Endothelial cell of umbilical vein (primary cell): ENCODE data around the gene CENPU. TPM values are rescaled to one million over a fixed set of nuclear protein-coding genes. Genes with fewer than 3 reads are reported as not detected.

Experiments
- BruUV-seq: library from RNA; stranded (reverse); fragments of 400-500 nt; replicated peaks from 2 replicates; lab custom pipeline; 2021; lab: Mats Ljungman, UMichigan
- CTCF ChIA-PET: fragments of 300-600, 350-600 bp; sonication (Branson Sonifier 250); formaldehyde crosslinking; loops from one replicate; lab custom pipeline; 2021; ENCODE audit warnings: antibody characterized with exemption, inconsistent platforms; lab: Charles Lee
- POLR2A ChIA-PET: fragments of 300-600, 350-600 bp; sonication (Branson Sonifier 250); formaldehyde crosslinking; loops from one replicate; lab custom pipeline; 2021; ENCODE audit warnings: antibody characterized with exemption, inconsistent platforms; lab: Charles Lee
- DNase-seq: peaks from one replicate; pipeline ENCODE4 v3.0.0-alpha.2; 2011; ENCODE audit warnings: low read depth, low spot score
- FAIRE-seq: peaks from 2 replicates; lab custom pipeline; 2011; peaks lifted over from hg19 to GRCh38; lab: Jason Lieb, UNC
- H2AFZ ChIP-seq: 2 replicates; pipeline ENCODE4 v1.6.0; 2012; ENCODE audit warnings: low read depth, low read length, control low read depth, inconsistent platforms
- H3K27ac ChIP-seq: 2 replicates; pipeline ENCODE4 v1.5.1; 2011; ENCODE audit warnings: low read depth, mild to moderate bottlenecking, control low read depth, low read length, moderate library complexity; ENCODE audit not compliant: insufficient read depth
- H3K27me3 ChIP-seq, 2 experiments: 2 replicates each; pipeline versions ENCODE4 v1.6.0 to v1.6.1; 2011; ENCODE audit warnings: low read length in 2 of 2, mixed read lengths in 1 of 2; ENCODE audit not compliant: control insufficient read depth in 2 of 2, insufficient read depth in 2 of 2
- H3K36me3 ChIP-seq, 2 experiments: 2 replicates in 1 of 2; 3 replicates in 1 of 2; pipeline ENCODE4 v1.5.1; 2011; ENCODE audit warnings: low read length in 2 of 2, mild to moderate bottlenecking in 1 of 2, moderate library complexity in 1 of 2; ENCODE audit not compliant: control insufficient read depth in 2 of 2, insufficient read depth in 2 of 2; ENCODE audit errors: extremely low read depth in 1 of 2
- H3K4me1 ChIP-seq: 3 replicates; pipeline ENCODE4 v1.5.1; 2011; ENCODE audit warnings: mild to moderate bottlenecking, low read length; ENCODE audit not compliant: control insufficient read depth, insufficient read depth; ENCODE audit errors: extremely low read depth
- H3K4me2 ChIP-seq: 2 replicates; pipeline ENCODE4 v1.6.1; 2011; ENCODE audit warnings: low read length, control low read depth, mixed read lengths; ENCODE audit not compliant: insufficient read depth
- H3K4me3 ChIP-seq, 3 experiments: fragments of 200-600 bp in 1 of 3; sonication (generic), shearing (Covaris generic) in 1 of 3; replicated peaks in 1 of 3; 2 replicates each; pipeline ENCODE4 v1.5.1; 2011 to 2016; ENCODE audit warnings: control low read depth in 3 of 3, low read length in 3 of 3, mild to moderate bottlenecking in 2 of 3, inconsistent platforms in 1 of 3, low read depth in 1 of 3, moderate library complexity in 1 of 3; ENCODE audit not compliant: insufficient read depth in 1 of 3
- H3K79me2 ChIP-seq: 2 replicates; pipeline ENCODE4 v1.6.0; 2012; ENCODE audit warnings: low read length, inconsistent platforms; ENCODE audit not compliant: control insufficient read depth, insufficient read depth
- H3K9ac ChIP-seq: replicated peaks from 2 replicates; pipeline ENCODE3; 2011; ENCODE audit warnings: low read length, control low read depth; ENCODE audit not compliant: insufficient read depth; ENCODE audit errors: extremely low read depth
- H3K9me1 ChIP-seq: replicated peaks from 3 replicates; pipeline ENCODE4 v1.6.0; 2011; ENCODE audit warnings: mild to moderate bottlenecking, low read length; ENCODE audit not compliant: control insufficient read depth, insufficient read depth; ENCODE audit errors: extremely low read depth
- H3K9me3 ChIP-seq: replicated peaks from 2 replicates; pipeline ENCODE4 v1.5.1; 2012; ENCODE audit warnings: low read length, inconsistent platforms; ENCODE audit not compliant: control insufficient read depth, insufficient read depth
- H4K20me1 ChIP-seq: replicated peaks from 2 replicates; pipeline ENCODE3; 2011; ENCODE audit warnings: mild to moderate bottlenecking, low read length; ENCODE audit not compliant: control insufficient read depth, insufficient read depth; ENCODE audit errors: extremely low read depth
- EZH2 ChIP-seq: IDR thresholded peaks from 2 replicates; pipeline ENCODE4 v1.6.1; 2012; ENCODE audit warnings: borderline replicate concordance, low read depth, mild to moderate bottlenecking, moderate library complexity, low read length, inconsistent platforms; ENCODE audit not compliant: severe bottlenecking
- FOS ChIP-seq: IDR thresholded peaks from 2 replicates; pipeline ENCODE4 v1.6.1; 2011; ENCODE audit warnings: mild to moderate bottlenecking, low read length, moderate library complexity, borderline replicate concordance; ENCODE audit not compliant: insufficient read depth
- JUN ChIP-seq: IDR thresholded peaks from 2 replicates; pipeline ENCODE4 v1.6.1; 2011; ENCODE audit warnings: borderline replicate concordance, low read depth; ENCODE audit not compliant: insufficient read length, insufficient read depth
- POLR2A ChIP-seq: IDR thresholded peaks from 2 replicates; pipeline ENCODE4 v1.6.1; 2012; ENCODE audit warnings: low read depth, mild to moderate bottlenecking, control low read depth, low read length
- POLR2AphosphoS5 ChIP-seq: IDR thresholded peaks from 2 replicates; pipeline ENCODE4 v1.6.1; 2012; ENCODE audit warnings: low read depth, mild to moderate bottlenecking, control low read depth, low read length, moderate library complexity; ENCODE audit not compliant: insufficient read depth
- dilution Hi-C: fragments of 300-500 bp; cut with MboI; formaldehyde crosslinking; loops from one replicate; pipeline ENCODE4 v1.15.0; 2019; ENCODE audit warnings: low sequenced_read_pairs; ENCODE audit not compliant: extremely low pct_ligation_motif_present
- intact Hi-C: fragments of 100-400 bp; cut with micrococcal nuclease; formaldehyde crosslinking; loops from one replicate; pipeline ENCODE4 v1.10.0; 2022
- polyA plus RNA-seq, 4 experiments: library from polyadenylated mRNA; depleted of rRNA in 3 of 4; stranded (reverse) in 3 of 4; unstranded in 1 of 4; fragments of >200 nt; gene quantifications; 2 replicates each; pipeline versions ENCODE4 v1.2.1 to v1.2.3, GENCODE V29; 2011 to 2012; ENCODE audit warnings: missing spikeins in 1 of 4
- total RNA-seq: library from RNA; stranded (reverse); gene quantifications from 2 replicates; pipeline ENCODE4 v1.2.3, GENCODE V29; 2021

CENPU gene
- total and polyA plus RNA-seq, 2 donors (not counting 3 experiments of a cell fraction or from before 2014, with no cell fraction given) = 7.0 to 37.9 TPM

DNA sequence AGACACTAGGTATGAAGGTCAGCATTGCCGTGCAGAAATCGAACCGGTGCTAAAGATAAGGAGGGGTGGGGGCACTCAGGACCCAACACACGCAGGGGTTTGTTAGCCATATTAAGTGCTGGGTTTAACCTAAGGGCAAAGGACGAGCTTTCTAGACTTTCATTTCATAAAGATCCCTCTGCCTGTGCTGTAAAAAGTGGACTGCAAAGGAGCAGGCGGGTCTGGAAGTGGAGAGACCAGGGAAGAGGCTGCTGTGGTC lies 85.9 kb downstream of the CENPU start:
- peak overlapping the region; percentile 49 to 89 (median 78) for H3K4me3 ChIP-seq
- no peak overlapping the region for H2AFZ ChIP-seq
- peak overlapping the region; percentile 96 for H3K4me2 ChIP-seq
- H3K4me1 ChIP-seq = peaks cover 53% of the 10 kb centered on the region
- H3K9me1 ChIP-seq = no peaks in the 10 kb centered on the region
- H3K79me2 ChIP-seq = peaks cover 69% of the 10 kb centered on the region
- no peaks in the 10 kb centered on the region for H4K20me1 ChIP-seq
- intact Hi-C loops (loop anchor here (2.0 to 10.0 kb wide), 3 partner anchors 265 to 1127 kb away; partner anchors contain the start of gene SLC25A4), dilution Hi-C loops (no loop called here)
- H3K27ac ChIP-seq = peak overlapping the region; percentile 84
- ChIA-PET POLR2A (interaction anchor here (1.4 to 2.9 kb wide), 3 partner anchors 86 to 360 kb away, joined by 3 to 17 read pairs (median 10); partner anchors contain the start of genes CENPU and IRF2), CTCF (interaction anchor here (1.2 to 3.9 kb wide), 4 partner anchors 75 to 384 kb away, joined by 6 to 30 read pairs (median 16); partner anchors contain the start of gene CENPU)
- H3K9me3 ChIP-seq = no peaks in the 10 kb centered on the region
- no peaks in the 10 kb centered on the region for H3K27me3 ChIP-seq
- no peak for TF ChIP-seq POLR2AphosphoS5
- TF ChIP-seq POLR2A = no peak
- TF ChIP-seq EZH2 = no peak
- peak overlapping the region; percentile 98 for H3K9ac ChIP-seq
- peaks cover 0 to 2% of the 10 kb centered on the region in 2 experiments for H3K36me3 ChIP-seq
- FAIRE-seq (no peak), DNase-seq (no peak)
- BruUV-seq = no TSS peak

DNA sequence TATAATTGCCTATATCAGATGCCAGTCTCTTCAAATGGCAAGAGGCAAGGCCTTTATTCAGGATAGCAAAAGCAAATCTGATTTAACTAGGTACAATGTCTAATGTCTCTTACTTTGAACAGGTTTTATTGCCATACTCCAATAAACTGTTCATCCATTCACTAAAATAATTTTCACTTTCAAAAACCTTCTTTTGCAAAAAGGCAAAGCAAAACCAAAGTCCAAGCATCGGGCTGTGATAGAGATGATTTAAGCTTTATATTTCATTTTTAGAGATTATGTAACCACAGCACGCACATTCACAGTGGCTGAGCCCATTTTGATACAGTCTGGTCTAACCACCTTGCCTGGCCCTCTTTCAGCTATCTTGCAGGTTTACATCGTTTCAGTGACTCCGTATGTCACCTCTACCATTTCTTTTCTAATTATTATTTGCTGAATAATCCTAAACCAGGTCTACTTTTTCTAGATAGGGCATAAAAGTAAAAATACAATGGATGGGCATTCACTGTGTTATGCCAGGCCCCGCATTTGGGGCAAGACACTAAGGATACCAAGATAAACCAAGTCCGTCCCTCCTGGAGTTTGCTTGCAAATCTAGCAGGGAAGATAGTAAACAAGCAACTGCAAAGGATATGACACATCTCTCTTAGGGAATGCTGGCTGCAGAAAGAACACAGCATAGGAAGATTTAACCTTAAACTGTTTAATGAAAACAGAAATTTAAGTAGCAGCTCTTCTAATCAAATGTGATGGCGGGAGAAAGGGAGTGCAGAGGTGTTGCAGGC lies 86.4 kb downstream of the CENPU start:
- H3K9me3 ChIP-seq = no peaks in the 10 kb centered on the region
- DNase-seq = peak; percentile 56
- TF ChIP-seq JUN (peak; percentile 17), POLR2AphosphoS5 (no peak), FOS (peak; percentile 40)
- H4K20me1 ChIP-seq = no peaks in the 10 kb centered on the region
- H3K4me2 ChIP-seq = peak overlapping the region; percentile 96
- CTCF ChIA-PET = interaction anchor here (1.1 to 3.9 kb wide), 5 partner anchors 74 to 449 kb away, joined by 3 to 30 read pairs (median 7); partner anchors contain the start of gene CENPU
- H3K79me2 ChIP-seq = peaks cover 74% of the 10 kb centered on the region
- H3K27me3 ChIP-seq = no peaks in the 10 kb centered on the region
- peaks cover 0 to 2% of the 10 kb centered on the region in 2 experiments for H3K36me3 ChIP-seq
- H2AFZ ChIP-seq = no peak overlapping the region
- TSS peak; percentile 32 for BruUV-seq
- peak overlapping the region; percentile 84 for H3K27ac ChIP-seq
- H3K9me1 ChIP-seq = no peaks in the 10 kb centered on the region
- intact Hi-C loops = loop anchor here (2.0 to 10.0 kb wide), 3 partner anchors 265 to 1127 kb away; partner anchors contain the start of gene SLC25A4
- dilution Hi-C loops = no loop called here
- H3K9ac ChIP-seq = peak overlapping the region; percentile 98
- H3K4me3 ChIP-seq = peak overlapping the region; percentile 49 to 89 (median 78)
- FAIRE-seq = peak; percentile 85
- H3K4me1 ChIP-seq = peaks cover 53% of the 10 kb centered on the region
- POLR2A ChIA-PET = interaction anchor here (0.9 to 2.9 kb wide), 3 partner anchors 86 to 173 kb away, joined by 3 to 17 read pairs (median 10); partner anchors contain the start of genes CENPU and IRF2
